Mononuclear cell (primary cell): Measurements from ENCODE around the gene CCDC157. TPM values are rescaled to one million over a fixed set of nuclear protein-coding genes. Genes with fewer than 3 reads are reported as not detected.
"Not testable (repeated sequence)": the region's sequence is repeated elsewhere in the genome, so short reads cannot be mapped to it uniquely, and the experiment has no call there.

ENCODE experiments used
- H3K27me3 ChIP-seq: 2 replicates; pipeline ENCODE4 v1.6.0; 2011; ENCODE audit warnings: low read length, control low read depth; ENCODE audit not compliant: insufficient read depth
- H3K4me1 ChIP-seq: 2 replicates; pipeline ENCODE4 v1.5.1; 2011; ENCODE audit warnings: mild to moderate bottlenecking, low read length, control low read depth; ENCODE audit not compliant: insufficient read depth
- H3K4me3 ChIP-seq: 2 replicates; pipeline ENCODE4 v1.5.1; 2011; ENCODE audit warnings: mild to moderate bottlenecking, low read length, moderate library complexity
- H3K9me3 ChIP-seq: 2 replicates; pipeline ENCODE4 v1.5.1; 2011; ENCODE audit warnings: low read depth, mild to moderate bottlenecking, control low read depth, low read length
- total RNA-seq: library from RNA; depleted of rRNA; stranded (reverse); fragments of >200 nt; gene quantifications from one replicate; pipeline ENCODE4 v1.2.3, GENCODE V29; 2012

CCDC157 gene
- total RNA-seq, 1 donor: 4.9 TPM

- H3K9me3 ChIP-seq: no peaks in the 10 kb centered on the region
- H3K4me3 ChIP-seq: no peak overlapping the region
- no peaks in the 10 kb centered on the region for H3K27me3 ChIP-seq
- no peaks in the 10 kb centered on the region for H3K4me1 ChIP-seq
These were observed 21.6 kb upstream of the CCDC157 start for GRCh38 chr22:30335236-30335635.

- no peaks in the 10 kb centered on the region for H3K4me1 ChIP-seq
- no peak overlapping the region for H3K4me3 ChIP-seq
- H3K9me3 ChIP-seq: no peaks in the 10 kb centered on the region
- H3K27me3 ChIP-seq: no peaks in the 10 kb centered on the region
These were observed 19.9 kb upstream of the CCDC157 start for GRCh38 chr22:30336752-30337460.

GRCh38 chr22:30337461-30337778, 19.4 kb upstream of the CCDC157 start:
- Histone ChIP-seq H3K27me3 (no peaks in the 10 kb centered on the region), H3K4me3 (no peak overlapping the region), H3K4me1 (no peaks in the 10 kb centered on the region), H3K9me3 (no peaks in the 10 kb centered on the region)

GRCh38 chr22:30338341-30338740, 18.5 kb upstream of the CCDC157 start:
- not testable (repeated sequence) for H3K4me1 ChIP-seq, H3K4me3 ChIP-seq, H3K9me3 ChIP-seq, H3K27me3 ChIP-seq

GRCh38 chr22:30338802-30339201, 18.0 kb upstream of the CCDC157 start:
- Histone ChIP-seq H3K9me3 (no peaks in the 10 kb centered on the region), H3K4me3 (no peak overlapping the region), H3K4me1 (no peaks in the 10 kb centered on the region), H3K27me3 (no peaks in the 10 kb centered on the region)

GRCh38 chr22:30340911-30341685, 15.7 kb upstream of the CCDC157 start:
- no peak overlapping the region for H3K4me3 ChIP-seq
- H3K9me3 ChIP-seq: no peaks in the 10 kb centered on the region
- H3K27me3 ChIP-seq: no peaks in the 10 kb centered on the region
- H3K4me1 ChIP-seq: no peaks in the 10 kb centered on the region

- Histone ChIP-seq H3K4me3 (no peak overlapping the region), H3K4me1 (peaks cover 8% of the 10 kb centered on the region), H3K27me3 (no peaks in the 10 kb centered on the region), H3K9me3 (no peaks in the 10 kb centered on the region)
These were observed 12.2 kb upstream of the CCDC157 start for GRCh38 chr22:30344447-30345200.

GRCh38 chr22:30347255-30347892, 9.4 kb upstream of the CCDC157 start:
- H3K4me3 ChIP-seq: no peak overlapping the region
- no peaks in the 10 kb centered on the region for H3K27me3 ChIP-seq
- peaks cover 13% of the 10 kb centered on the region for H3K4me1 ChIP-seq
- H3K9me3 ChIP-seq: no peaks in the 10 kb centered on the region

- Histone ChIP-seq H3K27me3 (no peaks in the 10 kb centered on the region), H3K9me3 (no peaks in the 10 kb centered on the region), H3K4me1 (peaks cover 21% of the 10 kb centered on the region), H3K4me3 (no peak overlapping the region)
These were observed 8.4 kb upstream of the CCDC157 start for GRCh38 chr22:30348404-30348803.

- Histone ChIP-seq H3K4me3 (no peak overlapping the region), H3K27me3 (no peaks in the 10 kb centered on the region), H3K4me1 (peaks cover 24% of the 10 kb centered on the region), H3K9me3 (no peaks in the 10 kb centered on the region)
These were observed 8.0 kb upstream of the CCDC157 start for GRCh38 chr22:30348809-30349208.

- H3K4me1 ChIP-seq: peaks cover 48% of the 10 kb centered on the region
- no peaks in the 10 kb centered on the region for H3K27me3 ChIP-seq
- no peaks in the 10 kb centered on the region for H3K9me3 ChIP-seq
- H3K4me3 ChIP-seq: no peak overlapping the region
These were observed 5.6 kb upstream of the CCDC157 start for GRCh38 chr22:30351226-30351625.

- no peaks in the 10 kb centered on the region for H3K9me3 ChIP-seq
- no peak overlapping the region for H3K4me3 ChIP-seq
- peaks cover 49% of the 10 kb centered on the region for H3K4me1 ChIP-seq
- no peaks in the 10 kb centered on the region for H3K27me3 ChIP-seq
These were observed 2.2 kb upstream of the CCDC157 start for GRCh38 chr22:30354644-30355043.

- Histone ChIP-seq H3K4me3 (peak overlapping the region; percentile 80), H3K27me3 (no peaks in the 10 kb centered on the region), H3K4me1 (peaks cover 45% of the 10 kb centered on the region), H3K9me3 (no peaks in the 10 kb centered on the region)
These were observed 396 bp downstream of the CCDC157 start for GRCh38 chr22:30357236-30357570.

GRCh38 chr22:30357650-30358215, 926 bp downstream of the CCDC157 start:
- Histone ChIP-seq H3K27me3 (no peaks in the 10 kb centered on the region), H3K4me1 (peaks cover 40% of the 10 kb centered on the region), H3K9me3 (no peaks in the 10 kb centered on the region), H3K4me3 (no peak overlapping the region)

GRCh38 chr22:30358541-30358940, 1.7 kb downstream of the CCDC157 start:
- Histone ChIP-seq H3K4me3 (no peak overlapping the region), H3K4me1 (peaks cover 35% of the 10 kb centered on the region), H3K27me3 (no peaks in the 10 kb centered on the region), H3K9me3 (no peaks in the 10 kb centered on the region)
